Inflammatory macrophage treated with lipopolysaccharide for 4 hours (primary cell): ENCODE results near the gene KCNJ18.
"Not testable (repeated sequence)": the region's sequence is repeated elsewhere in the genome, so short reads cannot be mapped to it uniquely, and the experiment has no call there.

Experiments
- DNase-seq: peaks from one replicate; pipeline ENCODE4 v3.0.0-alpha.2; 2020

Gene KCNJ18

DNA sequence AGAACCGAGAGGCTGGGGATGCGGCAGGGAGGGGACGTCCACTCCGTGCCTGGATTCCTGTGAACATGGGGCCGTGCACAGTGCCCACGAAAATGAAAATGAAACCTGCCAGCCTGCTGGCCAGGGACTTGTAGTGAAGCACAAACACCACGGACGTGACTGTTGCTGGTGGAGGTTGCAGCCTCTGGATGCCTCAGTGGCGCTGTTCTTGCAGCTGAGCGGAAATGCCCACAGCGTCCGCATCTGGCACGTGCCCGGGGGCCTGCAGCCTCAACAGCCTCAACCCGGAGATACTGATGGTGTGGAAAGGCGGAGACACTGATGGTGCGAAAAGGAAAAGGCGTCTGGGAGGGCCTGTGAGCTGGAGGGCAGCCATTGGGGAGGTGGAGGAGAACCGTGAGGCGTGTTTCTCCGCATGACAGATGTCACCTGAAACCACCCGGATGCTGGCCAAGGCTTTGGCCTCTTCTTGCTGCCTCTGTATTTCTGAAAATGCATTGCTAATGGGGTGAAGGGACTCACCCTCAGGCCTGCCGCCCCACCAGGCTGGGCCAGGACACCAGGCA lies 44.8 kb downstream of the KCNJ18 start:
- DNase-seq: not testable (repeated sequence)

DNA sequence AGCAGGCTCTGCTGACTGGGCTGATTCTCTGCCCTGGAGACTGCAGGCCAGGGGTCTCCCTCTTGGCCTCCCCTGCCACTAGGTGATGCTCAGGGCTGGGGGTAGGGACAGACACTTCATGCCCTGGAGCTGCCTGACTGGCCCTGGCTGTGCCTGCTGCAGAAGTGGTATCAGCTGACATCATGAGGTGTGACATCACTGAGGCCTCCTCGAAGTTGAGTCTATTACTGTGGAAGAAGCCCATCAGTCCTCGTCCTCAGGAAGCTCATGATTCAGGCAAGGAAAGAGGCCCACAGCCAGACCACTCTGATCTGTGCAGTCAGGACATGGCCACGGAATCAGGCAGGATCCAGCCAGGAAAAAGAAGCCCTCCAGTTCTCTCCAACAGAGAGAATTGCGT lies 45.9 kb downstream of the KCNJ18 start:
- not testable (repeated sequence) for DNase-seq

GRCh38 chr17:21738877-21739474 lies 46.7 kb downstream of the KCNJ18 start:
- not testable (repeated sequence) for DNase-seq

- not testable (repeated sequence) for DNase-seq
These were observed 47.2 kb downstream of the KCNJ18 start for GRCh38 chr17:21739485-21739884.

DNA sequence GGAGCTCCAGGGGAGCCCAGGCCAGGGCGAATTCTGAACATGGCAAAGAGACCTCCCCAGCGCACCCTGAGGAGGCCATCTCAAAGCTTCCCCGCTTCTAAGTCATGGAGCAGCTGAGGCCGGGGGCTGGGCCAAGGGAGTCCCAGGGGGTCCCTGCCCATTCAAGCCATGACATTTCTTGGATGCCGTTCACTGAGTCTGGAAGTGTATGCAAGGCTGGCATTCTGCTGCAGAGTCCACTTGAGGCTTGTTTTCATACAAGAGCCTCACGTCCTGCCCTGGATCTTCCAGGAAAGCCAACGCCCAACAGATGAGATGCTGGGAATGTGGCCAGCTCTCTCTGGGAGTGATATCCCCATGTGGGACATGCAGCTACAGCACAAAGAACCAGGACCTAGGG lies 48.5 kb downstream of the KCNJ18 start:
- DNase-seq: not testable (repeated sequence)

DNA sequence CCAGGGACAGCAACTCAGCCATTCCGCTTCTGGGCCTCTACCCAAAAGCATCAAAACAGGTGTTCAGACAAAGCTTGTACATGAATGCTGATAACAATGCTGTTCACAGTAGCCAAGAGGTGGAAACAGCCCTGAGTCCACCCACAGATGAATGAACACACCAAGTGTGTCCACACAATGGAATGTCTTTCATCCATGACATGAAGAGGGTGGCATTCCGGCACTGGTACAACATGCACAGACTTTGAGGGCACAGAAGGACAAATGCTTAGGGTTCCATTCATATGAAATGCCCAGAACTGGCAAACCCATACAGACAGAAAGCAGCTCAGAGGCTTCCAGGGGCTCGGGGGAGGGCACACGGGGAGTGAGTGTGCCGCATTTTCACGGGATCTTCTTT lies 49.2 kb downstream of the KCNJ18 start:
- DNase-seq: not testable (repeated sequence)

DNA sequence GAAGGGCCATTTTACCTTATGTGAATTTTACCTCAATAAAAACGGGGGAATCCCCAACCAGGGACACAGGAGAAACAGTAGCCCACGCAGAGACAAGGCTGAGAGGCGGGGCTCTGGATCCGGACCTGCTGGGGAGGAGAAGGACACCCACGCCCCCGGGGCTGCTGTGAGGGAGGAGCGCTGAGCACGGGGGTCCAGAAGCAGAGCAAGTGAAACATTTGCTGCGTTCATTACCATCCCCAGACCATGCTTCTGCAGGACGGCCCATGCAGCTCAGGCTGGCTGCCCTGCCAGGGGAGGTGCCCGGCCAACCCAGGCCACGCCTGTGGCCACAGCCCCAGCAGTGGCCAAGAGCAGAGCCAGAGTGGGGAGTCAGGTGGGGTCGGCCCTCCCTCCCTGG lies 50.0 kb downstream of the KCNJ18 start:
- no peak for DNase-seq

GRCh38 chr17:21744151-21744550 lies 51.8 kb downstream of the KCNJ18 start:
- not testable (repeated sequence) for DNase-seq

DNA sequence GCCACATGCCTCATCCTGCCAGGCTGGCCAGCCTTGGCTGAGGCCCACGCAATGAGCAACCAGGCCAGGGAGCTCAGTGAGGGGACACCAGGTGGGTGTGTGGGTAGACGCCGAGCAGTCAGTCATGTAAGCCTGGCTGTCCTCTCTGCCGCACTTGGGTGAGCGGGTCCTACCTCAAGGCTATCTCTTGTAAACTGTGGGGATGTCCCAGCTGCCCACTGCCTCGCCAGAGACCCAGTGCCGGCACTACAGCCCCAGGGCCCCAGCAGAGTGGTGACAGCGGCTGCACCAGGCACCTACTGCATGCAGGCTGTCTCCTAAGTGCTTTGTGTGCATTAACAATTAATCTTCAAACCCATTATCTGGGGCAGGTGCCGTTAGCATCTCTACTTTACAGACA lies 52.3 kb downstream of the KCNJ18 start:
- not testable (repeated sequence) for DNase-seq

- DNase-seq: not testable (repeated sequence)
These were observed 53.2 kb downstream of the KCNJ18 start for GRCh38 chr17:21745385-21746054.

DNA sequence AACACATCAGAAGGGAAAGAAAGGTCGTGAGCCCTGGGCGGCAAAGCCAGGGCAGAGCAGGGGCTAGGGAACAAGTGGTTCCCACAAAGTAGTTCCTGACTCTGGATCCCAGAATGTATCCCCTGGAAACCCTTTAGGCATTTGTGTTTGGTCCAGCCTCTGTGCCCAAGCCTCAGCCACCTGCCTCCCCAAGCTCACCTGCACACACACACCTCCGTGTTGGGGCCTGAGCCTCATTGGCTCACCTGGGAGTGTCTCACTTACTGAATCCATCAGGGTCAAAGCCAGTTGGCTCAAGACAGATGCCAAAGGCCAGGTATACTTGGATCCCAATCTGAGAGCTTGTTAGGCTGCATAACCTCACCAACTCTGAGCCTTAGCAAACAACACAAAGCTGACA lies 54.1 kb downstream of the KCNJ18 start:
- DNase-seq: not testable (repeated sequence)

GRCh38 chr17:21747195-21747915 lies 55.0 kb downstream of the KCNJ18 start:
- DNase-seq: not testable (repeated sequence)

DNA sequence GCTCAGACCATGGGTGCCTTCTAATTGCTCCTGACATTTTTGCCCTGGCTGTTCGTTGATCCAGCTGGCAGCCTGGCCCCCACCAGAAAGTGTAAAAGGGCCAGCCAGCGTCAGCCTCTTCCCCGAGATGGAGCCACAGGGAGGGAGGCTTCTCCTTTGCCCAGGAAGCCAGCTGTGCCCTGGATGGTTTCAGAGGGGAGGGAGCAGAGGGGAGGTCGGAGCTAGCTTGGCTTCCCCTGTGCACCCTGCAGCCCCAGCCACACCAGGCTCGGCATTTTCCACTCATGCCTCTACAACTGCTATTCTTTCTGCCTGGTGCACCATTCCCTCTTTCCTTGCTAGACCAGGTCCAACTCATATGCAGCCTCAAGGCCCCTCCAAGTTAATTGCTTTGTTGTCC lies 56.4 kb downstream of the KCNJ18 start:
- DNase-seq: not testable (repeated sequence)

- DNase-seq: not testable (repeated sequence)
These were observed 57.6 kb downstream of the KCNJ18 start for GRCh38 chr17:21749696-21750531.

DNA sequence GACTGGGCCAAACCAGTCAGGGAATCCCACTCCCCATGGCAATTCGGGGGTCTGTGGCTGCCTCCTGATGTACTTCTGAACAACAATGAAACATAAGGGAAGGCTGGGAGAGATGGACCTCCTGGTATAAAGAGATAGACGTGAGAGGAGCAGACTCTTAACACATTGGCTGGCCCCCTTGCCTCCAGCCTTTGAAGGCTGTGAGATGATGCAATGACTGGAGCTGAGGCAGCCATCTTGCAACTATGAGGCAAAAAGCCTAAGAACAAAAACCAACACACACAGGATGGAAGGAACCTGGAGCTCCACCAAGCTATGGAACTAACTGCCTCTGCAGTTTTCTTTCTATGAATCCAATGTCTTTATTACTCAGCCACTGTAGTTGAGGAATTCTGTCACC lies 58.8 kb downstream of the KCNJ18 start:
- not testable (repeated sequence) for DNase-seq
